Stimulated activated naive CD8-positive, alpha-beta T cell treated with anti-CD3 and anti-CD28 coated beads, Interleukin-15, Interleukin-2, amounts not matched to agents 100 ng/mL and 50 ng/mL, for 24 hours (primary cell): Measurements from ENCODE around the gene SPECC1.
A peak's percentile ranks its signal among the peaks of the same experiment; 100 is the strongest.
"Not testable (repeated sequence)": the region's sequence is repeated elsewhere in the genome, so short reads cannot be mapped to it uniquely, and the experiment has no call there.

Source experiments
- H3K27ac Mint-ChIP-seq: one replicate; pipeline ENCODE4 v1.8.0; 2021; ENCODE audit warnings: mild to moderate bottlenecking, mixed read lengths
- H3K27me3 Mint-ChIP-seq: one replicate; pipeline ENCODE4 v1.8.0; 2021; ENCODE audit warnings: mixed read lengths
- H3K36me3 Mint-ChIP-seq: one replicate; pipeline ENCODE4 v1.8.0; 2021; ENCODE audit warnings: low read depth, mixed read lengths
- H3K4me1 Mint-ChIP-seq: one replicate; pipeline ENCODE4 v1.8.0; 2021; ENCODE audit warnings: low read depth, mixed read lengths
- H3K4me3 Mint-ChIP-seq: one replicate; pipeline ENCODE4 v1.8.0; 2021; ENCODE audit warnings: mild to moderate bottlenecking, mixed read lengths
- H3K9me3 Mint-ChIP-seq: one replicate; pipeline ENCODE4 v1.8.0; 2021; ENCODE audit warnings: mixed read lengths

Gene SPECC1

GRCh38 chr17:20073055-20073979, 64.2 kb downstream of the SPECC1 start:
- Mint-ChIP-seq H3K4me3 (peak overlapping the region; percentile 61), H3K27ac (peak overlapping the region; percentile 69), H3K36me3 (no peaks in the 10 kb centered on the region), H3K9me3 (no peaks in the 10 kb centered on the region), H3K4me1 (peaks cover 51% of the 10 kb centered on the region), H3K27me3 (no peaks in the 10 kb centered on the region)

- H3K4me1 Mint-ChIP-seq: peaks cover 55% of the 10 kb centered on the region
- H3K9me3 Mint-ChIP-seq: no peaks in the 10 kb centered on the region
- peak overlapping the region; percentile 61 for H3K4me3 Mint-ChIP-seq
- H3K27me3 Mint-ChIP-seq: no peaks in the 10 kb centered on the region
- H3K27ac Mint-ChIP-seq: peak overlapping the region; percentile 69
- no peaks in the 10 kb centered on the region for H3K36me3 Mint-ChIP-seq
Observed at GRCh38 chr17:20074001-20074400, 64.8 kb downstream of the SPECC1 start.

GRCh38 chr17:20074489-20074888, 65.3 kb downstream of the SPECC1 start:
- Mint-ChIP-seq H3K27ac (peak overlapping the region; percentile 69), H3K4me3 (peak overlapping the region; percentile 61), H3K36me3 (no peaks in the 10 kb centered on the region), H3K9me3 (no peaks in the 10 kb centered on the region), H3K27me3 (no peaks in the 10 kb centered on the region), H3K4me1 (peaks cover 57% of the 10 kb centered on the region)

GRCh38 chr17:20076137-20076536, 67.0 kb downstream of the SPECC1 start:
- not testable (repeated sequence) for H3K4me3 Mint-ChIP-seq, H3K27ac Mint-ChIP-seq

GRCh38 chr17:20077978-20078685, 69.0 kb downstream of the SPECC1 start:
- Mint-ChIP-seq H3K9me3 (no peaks in the 10 kb centered on the region), H3K27ac (peak overlapping the region; percentile 91), H3K36me3 (no peaks in the 10 kb centered on the region), H3K27me3 (no peaks in the 10 kb centered on the region), H3K4me1 (peaks cover 47% of the 10 kb centered on the region), H3K4me3 (peak overlapping the region; percentile 15)

More at GRCh38 chr17:20076137-20076536, 67.0 kb downstream of the SPECC1 start:
- not testable (repeated sequence) for H3K36me3 Mint-ChIP-seq, H3K9me3 Mint-ChIP-seq, H3K27me3 Mint-ChIP-seq
- H3K4me1 Mint-ChIP-seq: peaks cover 57% of the 10 kb centered on the region

GRCh38 chr17:20080513-20080912, 71.4 kb downstream of the SPECC1 start:
- no peak overlapping the region for H3K4me3 Mint-ChIP-seq
- peaks cover 26% of the 10 kb centered on the region for H3K4me1 Mint-ChIP-seq
- H3K9me3 Mint-ChIP-seq: no peaks in the 10 kb centered on the region
- H3K27me3 Mint-ChIP-seq: no peaks in the 10 kb centered on the region
- no peak overlapping the region for H3K27ac Mint-ChIP-seq
- no peaks in the 10 kb centered on the region for H3K36me3 Mint-ChIP-seq

GRCh38 chr17:20083156-20083859, 74.1 kb downstream of the SPECC1 start:
- no peak overlapping the region for H3K4me3 Mint-ChIP-seq
- H3K27me3 Mint-ChIP-seq: no peaks in the 10 kb centered on the region
- H3K4me1 Mint-ChIP-seq: peaks cover 6% of the 10 kb centered on the region
- H3K9me3 Mint-ChIP-seq: no peaks in the 10 kb centered on the region
- H3K36me3 Mint-ChIP-seq: no peaks in the 10 kb centered on the region
- H3K27ac Mint-ChIP-seq: no peak overlapping the region

- Mint-ChIP-seq H3K4me1 (no peaks in the 10 kb centered on the region), H3K9me3 (no peaks in the 10 kb centered on the region), H3K36me3 (no peaks in the 10 kb centered on the region), H3K4me3 (no peak overlapping the region), H3K27ac (no peak overlapping the region), H3K27me3 (no peaks in the 10 kb centered on the region)
Observed at GRCh38 chr17:20084621-20085282, 75.6 kb downstream of the SPECC1 start.

- no peak overlapping the region for H3K27ac Mint-ChIP-seq
Observed at GRCh38 chr17:20085283-20085845, 76.2 kb downstream of the SPECC1 start.

GRCh38 chr17:20086416-20087076, 77.4 kb downstream of the SPECC1 start:
- Mint-ChIP-seq H3K27ac (no peak overlapping the region), H3K36me3 (no peaks in the 10 kb centered on the region), H3K4me3 (no peak overlapping the region), H3K27me3 (no peaks in the 10 kb centered on the region), H3K4me1 (peaks cover 4% of the 10 kb centered on the region), H3K9me3 (no peaks in the 10 kb centered on the region)

More at GRCh38 chr17:20085283-20085845, 76.2 kb downstream of the SPECC1 start:
- H3K4me3 Mint-ChIP-seq: no peak overlapping the region
- H3K36me3 Mint-ChIP-seq: no peaks in the 10 kb centered on the region
- no peaks in the 10 kb centered on the region for H3K9me3 Mint-ChIP-seq
- H3K4me1 Mint-ChIP-seq: peaks cover 2% of the 10 kb centered on the region
- no peaks in the 10 kb centered on the region for H3K27me3 Mint-ChIP-seq

GRCh38 chr17:20087538-20088250, 78.5 kb downstream of the SPECC1 start:
- Mint-ChIP-seq H3K9me3 (no peaks in the 10 kb centered on the region), H3K4me1 (peaks cover 4% of the 10 kb centered on the region), H3K4me3 (no peak overlapping the region), H3K36me3 (no peaks in the 10 kb centered on the region), H3K27me3 (no peaks in the 10 kb centered on the region), H3K27ac (no peak overlapping the region)

- no peaks in the 10 kb centered on the region for H3K27me3 Mint-ChIP-seq
- no peak overlapping the region for H3K27ac Mint-ChIP-seq
- no peak overlapping the region for H3K4me3 Mint-ChIP-seq
- peaks cover 4% of the 10 kb centered on the region for H3K4me1 Mint-ChIP-seq
- H3K9me3 Mint-ChIP-seq: no peaks in the 10 kb centered on the region
- H3K36me3 Mint-ChIP-seq: no peaks in the 10 kb centered on the region
Observed at GRCh38 chr17:20089756-20090547, 80.8 kb downstream of the SPECC1 start.
